Kidney glomerular epithelial cell (primary cell): ENCODE data around the gene PKD1L1.
"Not testable (repeated sequence)": the region's sequence is repeated elsewhere in the genome, so short reads cannot be mapped to it uniquely, and the experiment has no call there.

Experiments
- DNase-seq: peaks from one replicate; lab custom pipeline; 2025; lab: John Stamatoyannopoulos, UW

The PKD1L1 gene

DNA sequence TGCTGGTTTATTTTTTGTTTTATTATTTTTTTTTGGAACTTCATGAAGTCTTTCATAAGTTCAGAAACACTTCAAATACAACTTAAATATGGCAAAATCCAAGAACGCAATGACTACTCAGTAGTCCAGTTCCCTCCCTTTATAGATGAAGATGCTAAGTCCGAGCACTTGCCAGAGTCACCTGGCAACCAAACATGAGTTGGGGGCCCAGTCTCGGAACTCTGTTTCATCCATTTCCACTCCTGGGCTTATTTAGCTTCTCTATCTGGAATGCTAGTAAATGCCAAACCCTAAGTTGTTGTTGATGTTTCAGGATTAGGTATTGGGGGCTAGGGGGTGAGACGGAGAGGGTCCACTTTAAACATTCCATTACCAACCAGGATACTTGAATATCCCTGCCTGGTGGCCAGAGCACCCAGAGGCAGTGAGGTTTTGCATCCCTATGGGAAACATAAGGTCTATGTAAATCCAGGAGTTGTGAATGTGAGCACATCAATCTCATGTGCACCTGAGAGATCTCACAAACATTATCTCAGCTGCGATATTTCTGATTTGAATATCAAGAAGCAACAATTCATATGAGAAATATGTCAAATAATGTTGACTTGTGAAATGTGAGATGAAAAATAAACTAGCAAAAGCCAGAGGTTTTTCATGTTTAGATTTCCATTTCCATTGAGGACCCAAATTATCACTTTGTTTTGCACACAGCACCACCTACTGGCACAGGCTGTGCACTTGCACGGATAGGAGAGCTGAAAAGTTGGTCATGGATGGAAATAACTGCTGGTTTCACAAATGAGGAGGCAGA, 129.3 kb downstream of the PKD1L1 start:
- peak; percentile 44 for DNase-seq

DNA sequence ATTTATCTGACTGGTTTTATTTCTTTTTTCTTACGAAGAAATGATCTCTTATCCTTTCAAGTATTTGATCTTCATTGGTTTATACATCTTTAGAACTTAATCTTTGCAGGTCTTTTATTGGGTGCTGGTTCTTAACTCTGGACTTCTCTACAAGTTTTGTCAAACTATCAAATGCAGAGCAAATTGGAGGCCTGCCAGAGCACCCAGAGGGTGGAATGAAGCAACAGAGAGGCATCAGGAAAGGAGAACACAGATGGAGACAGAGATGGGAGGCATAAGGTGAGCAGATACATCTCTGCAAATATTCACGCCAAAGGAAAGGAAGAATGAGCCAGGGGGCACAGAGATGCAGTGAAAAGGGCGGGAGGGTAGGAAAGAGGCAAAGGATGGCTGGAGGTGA, 130.3 kb downstream of the PKD1L1 start:
- DNase-seq: no peak

DNA sequence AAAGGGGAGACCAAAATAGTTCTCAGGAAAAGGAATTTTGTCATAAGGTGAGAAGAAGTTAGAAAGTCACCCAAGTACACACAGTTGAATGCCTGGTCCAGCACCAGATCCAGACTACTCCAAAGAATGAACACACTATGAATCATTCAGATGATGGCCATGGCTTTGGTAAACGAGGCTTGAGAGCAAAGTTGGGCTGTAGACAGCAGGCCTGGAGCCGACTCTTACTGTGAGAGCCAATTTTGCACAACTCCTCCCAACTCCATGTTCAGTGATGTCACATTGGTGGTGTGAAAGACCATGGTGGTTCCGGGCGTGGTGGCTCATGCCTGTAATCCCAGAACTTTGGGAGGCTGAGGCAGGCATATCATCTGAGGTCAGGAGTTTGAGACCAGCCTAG, 131.6 kb downstream of the PKD1L1 start:
- peak; percentile 6 for DNase-seq

DNA sequence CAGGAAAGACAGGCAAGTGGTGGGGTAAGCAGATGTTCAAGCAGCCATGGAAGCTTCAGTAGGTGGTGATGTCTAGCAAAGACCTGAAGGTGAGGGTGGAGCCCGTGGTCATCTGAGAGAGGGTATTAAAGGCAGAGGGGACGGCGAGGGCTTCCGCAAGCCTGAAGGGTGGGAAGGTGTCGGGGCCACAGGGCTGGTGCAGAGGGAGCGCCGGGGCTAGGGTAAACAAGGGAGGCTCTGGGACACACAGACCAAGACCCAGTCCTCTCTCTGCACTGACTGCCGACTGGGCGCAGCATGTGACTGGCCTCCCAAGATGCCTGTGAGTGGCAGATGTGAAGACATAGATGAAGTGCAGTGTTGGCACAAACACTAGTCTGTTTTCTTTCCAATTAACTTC, 132.4 kb downstream of the PKD1L1 start:
- no peak for DNase-seq

DNA sequence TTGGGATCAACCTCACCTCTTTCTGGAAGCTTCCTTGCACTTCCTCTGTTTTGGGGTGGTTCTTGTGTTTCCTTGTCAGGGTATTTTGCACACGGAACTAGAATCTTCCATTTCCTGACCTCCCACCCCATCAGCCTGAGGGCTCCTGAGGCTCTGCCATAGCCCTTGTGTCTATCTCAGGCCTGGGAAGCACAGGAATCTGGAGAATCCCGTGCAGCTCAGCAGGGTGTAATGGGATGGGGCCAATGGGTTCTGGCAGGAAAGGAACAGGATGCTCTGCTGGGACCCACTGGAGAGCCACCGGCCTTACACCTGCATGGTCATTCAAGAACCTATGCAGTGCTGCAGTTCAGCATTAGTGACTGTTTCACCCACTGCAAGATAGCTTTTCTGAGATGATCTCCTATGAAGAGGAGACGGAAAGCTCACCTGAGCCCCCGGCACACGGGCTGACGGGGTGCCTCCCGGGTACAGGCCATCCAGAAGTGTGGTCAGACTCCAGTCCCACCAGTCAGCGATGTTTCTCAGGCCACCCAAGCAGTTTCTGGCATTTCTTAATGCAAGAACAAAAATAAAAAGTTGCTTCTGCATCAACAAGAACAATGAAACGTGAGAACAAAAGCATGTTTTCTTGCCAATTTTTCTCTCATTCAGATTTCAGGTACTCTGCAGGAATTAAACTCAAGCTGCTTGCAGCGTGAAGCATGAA, 133.2 kb downstream of the PKD1L1 start:
- no peak for DNase-seq

DNA sequence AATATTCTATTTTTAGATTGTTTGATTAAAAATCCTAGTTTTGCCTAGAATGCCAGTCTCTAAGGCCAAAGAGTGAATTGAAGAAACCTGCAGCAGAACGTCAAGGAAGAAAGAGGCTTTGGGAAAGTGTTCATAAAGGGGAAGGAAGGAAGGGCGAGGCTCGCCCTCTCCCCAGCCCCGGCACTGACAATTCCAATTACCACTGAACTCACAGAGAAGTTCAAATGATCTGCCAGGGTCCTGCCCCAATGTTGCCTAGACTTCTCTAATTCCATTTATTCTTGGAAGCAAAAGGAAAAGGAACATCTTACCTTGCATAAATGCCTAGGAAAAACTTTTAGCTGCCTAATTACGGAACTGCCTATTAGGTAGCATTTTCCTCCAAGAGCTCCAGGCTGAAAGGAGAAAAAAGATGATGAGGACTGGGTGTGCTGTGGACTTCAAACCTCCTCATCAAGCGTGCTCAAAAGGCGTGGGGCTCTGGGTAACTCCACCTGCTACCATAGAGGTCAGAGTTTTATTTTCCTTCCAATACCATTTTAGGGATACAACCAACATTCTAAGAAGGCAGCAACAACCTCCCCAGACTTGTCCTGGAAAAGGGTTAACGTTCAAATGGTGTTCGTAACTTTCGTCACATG, 134.5 kb downstream of the PKD1L1 start:
- no peak for DNase-seq

DNA sequence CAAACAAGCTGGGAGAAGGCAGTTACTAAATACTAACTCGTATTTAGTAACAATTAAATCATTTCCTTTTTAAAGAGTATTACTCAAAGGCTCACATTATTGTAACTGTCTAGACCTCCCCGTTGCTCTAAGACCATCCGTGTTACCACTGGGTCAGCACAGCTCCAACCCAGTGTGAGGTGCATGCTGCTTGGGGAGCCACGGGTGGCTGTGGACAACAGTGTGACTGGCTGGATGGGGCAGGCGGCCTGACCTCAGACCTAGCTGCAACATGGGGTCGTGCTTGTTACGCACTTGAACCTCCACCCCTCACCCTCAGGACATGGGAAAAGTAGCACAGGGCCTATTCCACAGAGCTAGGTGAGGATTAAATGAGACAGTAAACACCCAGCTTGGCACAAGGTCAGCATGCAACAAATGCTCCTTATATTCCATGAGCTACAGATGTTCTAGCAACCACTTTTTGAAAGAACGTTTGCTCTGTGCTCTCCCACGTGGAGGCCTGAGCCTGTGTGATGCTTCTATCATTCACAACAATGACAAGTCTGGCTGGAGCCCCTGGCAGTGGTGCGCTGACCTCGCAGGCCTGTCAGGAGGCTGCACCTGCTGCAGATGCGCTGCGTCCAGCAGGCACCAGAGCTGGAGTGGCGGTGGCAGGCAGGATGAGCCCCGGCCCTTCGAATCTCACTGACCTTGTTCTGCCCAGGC, 135.7 kb downstream of the PKD1L1 start:
- no peak for DNase-seq

DNA sequence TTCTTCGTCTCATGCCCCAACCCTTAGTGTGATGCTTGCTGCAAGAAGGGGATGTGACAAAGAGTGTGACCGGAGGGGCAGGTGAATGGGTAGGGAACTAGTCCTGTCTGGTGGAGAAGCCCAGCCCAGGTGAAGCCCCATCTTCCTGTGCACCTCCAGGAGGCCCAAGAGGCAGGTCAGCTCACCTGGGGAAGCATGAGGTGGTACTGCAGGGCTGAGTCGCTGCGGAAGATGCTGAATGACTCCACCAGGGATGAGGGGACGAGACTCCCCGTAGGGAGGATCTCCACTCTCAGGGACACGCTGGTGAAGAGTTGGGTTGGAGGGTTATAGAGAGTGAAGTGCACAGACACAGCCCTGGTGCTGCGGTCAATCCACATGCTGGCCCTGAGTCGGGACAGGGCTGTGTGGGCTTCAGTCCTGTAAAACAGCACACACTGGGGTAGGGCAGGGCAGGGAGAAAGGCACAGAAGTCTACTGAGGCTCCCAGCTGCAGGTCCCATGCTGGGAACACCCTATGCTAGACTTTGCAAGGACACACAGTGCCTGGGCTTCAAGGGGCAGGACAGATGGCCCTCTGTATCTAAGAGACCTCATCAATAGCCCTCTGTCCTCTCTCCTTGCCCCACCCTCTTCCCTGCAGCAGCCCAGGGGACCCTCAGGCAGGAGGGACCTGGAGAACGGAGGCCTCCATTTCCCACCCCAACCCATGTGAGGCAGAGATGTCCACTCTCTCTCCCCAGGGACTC, 136.5 kb downstream of the PKD1L1 start:
- no peak for DNase-seq

DNA sequence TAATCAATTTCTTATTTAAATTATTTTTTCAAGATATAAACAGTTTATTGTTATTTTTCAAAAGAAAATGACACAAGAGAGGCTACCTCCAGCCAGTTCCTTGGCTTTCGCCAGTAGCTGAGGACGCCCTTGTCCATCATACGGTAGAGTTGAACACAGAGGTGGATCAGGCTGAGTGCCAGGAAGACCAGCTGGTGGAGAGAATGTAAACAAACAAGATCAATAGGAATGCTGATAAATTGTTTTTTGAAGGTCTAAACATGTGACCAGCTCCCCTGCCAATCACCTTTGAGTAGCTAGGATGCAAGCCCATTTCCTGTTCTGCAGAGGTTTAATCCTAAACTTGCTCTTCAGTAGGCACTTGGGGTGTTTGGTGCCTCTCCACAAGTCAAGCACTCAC, 138.9 kb downstream of the PKD1L1 start:
- no peak for DNase-seq

DNA sequence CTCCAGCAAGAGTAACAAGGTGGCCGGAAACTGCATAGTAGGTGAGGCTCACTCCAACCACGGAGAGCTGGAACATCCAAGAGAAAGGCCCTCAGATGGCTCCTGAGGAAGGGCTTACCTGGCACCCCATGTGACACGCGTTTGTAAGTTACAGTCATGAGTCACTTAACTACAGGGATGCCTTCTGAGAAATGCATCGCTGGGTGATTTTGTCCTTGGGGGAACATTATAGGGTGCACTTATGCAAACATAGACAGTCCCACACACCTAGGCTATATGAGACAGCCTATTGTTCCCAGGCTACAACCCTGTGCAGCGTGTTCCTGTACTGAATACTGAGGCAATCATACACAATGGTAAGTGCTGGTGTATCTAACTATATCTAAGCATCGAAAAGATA, 139.9 kb downstream of the PKD1L1 start:
- DNase-seq: no peak

DNA sequence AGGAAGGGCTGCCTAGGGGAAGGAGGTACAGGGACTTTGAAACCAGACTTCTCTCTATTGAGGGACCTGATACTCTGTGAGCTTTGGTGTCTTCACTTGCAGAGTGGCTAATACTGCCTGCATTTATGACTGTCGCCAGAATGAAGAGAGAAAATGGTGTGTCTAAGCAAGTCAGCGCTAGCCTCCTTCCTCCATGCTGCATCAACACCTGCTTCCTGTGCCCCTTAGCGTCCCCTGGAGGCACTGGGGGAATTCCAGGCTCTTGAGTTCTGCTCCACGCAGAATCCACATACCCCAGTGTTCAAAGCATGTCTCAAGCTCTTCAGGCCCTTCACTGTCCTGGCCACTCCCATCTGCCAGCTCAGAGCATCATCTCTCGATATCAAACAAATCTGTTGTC, 140.5 kb downstream of the PKD1L1 start:
- no peak for DNase-seq

DNA sequence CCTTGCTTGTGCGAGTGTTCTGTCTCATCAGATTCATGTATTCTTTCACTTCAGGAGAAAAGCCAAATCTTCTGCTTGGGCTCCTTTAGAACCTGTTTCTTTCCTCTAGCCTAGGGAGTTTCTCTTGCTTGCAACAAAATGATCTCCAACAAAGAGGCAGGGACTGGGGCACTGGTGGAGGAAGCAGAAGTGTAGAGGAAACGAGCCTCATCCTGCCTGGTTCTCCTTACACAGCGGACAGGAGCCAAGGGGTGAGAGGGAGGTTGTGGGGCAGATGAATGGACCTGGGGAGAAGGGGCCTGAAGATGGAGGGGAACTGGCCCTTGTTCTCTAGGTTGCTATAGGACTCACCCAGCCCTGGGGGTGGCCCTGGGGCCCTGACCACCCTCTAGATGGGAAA, 141.1 kb downstream of the PKD1L1 start:
- DNase-seq: no peak

DNA sequence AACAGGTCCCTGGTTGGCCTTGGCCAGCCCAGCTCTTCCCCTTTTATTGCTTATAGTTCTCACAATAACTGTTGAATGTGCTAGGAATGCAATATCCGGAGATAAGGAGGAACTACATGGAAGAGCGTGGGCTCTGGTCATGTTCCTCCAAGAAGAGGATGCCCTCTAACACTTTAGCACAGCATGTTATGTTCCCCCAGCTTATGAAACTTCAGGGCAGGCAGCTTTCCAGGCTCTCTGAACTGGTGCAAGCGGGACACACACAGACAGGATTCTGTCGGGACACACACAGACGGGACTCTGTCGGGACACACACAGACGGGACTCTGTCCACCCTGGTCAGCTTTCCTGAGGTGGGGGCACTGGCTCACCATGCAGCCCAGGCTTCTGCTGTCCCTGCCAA, 141.6 kb downstream of the PKD1L1 start:
- no peak for DNase-seq

DNA sequence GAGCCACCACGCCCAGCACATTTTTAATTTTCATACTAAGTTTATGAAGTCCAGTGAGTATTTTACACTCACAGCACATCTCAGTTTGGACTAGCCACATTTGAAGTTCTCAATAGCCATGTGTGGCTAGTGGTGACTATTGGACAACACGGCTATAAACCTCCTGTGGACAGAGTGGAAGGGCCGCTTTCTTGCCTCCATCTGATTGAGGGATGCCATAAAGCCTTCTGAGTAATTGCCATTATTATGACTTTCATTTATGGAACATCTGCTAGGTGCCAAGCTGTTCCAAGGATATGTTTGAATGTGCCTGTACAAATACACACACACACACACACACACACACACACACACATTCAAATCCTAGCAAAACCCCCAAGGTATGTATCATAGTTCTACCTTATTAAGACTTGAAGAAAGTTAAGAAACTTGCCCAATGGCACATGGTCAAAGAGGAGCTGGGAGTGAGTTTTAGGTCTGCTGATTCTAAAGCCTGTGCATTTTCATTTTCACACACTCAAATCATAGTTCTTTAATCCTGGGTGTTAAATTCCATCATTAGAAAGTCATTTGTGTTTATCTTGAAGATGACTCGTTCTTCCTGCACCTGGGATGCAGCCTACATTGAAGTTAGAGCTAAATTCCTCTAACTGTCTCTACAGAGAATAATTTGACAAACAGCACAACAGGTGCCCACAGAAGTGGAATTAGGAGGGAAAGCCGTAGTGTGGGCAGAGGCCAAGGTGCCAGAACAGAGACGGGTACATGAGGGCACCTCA, 143.3 kb downstream of the PKD1L1 start:
- no peak for DNase-seq

DNA sequence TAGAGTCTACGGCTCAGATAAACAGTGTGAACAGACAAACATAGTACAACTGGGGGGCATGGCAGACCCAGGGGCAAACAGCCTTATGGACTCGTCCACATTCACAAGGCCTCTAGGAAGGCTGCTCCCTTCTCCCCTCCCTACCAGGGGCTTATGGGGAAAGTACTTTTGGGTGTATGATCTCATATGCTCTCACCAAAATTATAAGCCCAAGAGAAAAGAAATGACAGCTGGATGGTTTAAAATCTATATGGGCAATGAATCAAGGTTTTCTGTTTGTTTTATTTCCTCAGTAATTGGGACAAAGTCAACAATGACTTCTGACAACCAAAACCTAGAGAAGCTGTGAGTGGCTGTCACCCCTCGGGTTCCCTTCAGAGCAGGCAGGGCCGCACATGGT, 144.4 kb downstream of the PKD1L1 start:
- DNase-seq: no peak

DNA sequence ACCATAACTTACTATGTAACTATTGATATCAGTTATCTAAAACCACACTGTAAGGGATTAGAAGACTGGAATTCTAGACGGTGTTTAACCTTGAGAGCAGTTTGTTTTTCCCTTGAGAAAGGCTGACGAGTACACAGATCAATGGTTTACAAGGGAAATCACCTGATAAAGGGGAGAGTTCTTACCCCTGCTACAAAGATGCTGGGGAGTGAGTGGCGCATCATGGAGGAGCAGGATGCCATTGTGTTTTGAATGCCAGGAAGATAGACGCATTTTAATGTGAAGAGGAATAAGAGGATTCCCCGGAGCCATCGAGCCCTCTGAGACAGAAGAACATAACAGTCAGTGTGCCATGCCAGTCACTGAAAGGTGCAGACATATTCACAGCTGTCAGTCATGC, 145.2 kb downstream of the PKD1L1 start:
- no peak for DNase-seq

DNA sequence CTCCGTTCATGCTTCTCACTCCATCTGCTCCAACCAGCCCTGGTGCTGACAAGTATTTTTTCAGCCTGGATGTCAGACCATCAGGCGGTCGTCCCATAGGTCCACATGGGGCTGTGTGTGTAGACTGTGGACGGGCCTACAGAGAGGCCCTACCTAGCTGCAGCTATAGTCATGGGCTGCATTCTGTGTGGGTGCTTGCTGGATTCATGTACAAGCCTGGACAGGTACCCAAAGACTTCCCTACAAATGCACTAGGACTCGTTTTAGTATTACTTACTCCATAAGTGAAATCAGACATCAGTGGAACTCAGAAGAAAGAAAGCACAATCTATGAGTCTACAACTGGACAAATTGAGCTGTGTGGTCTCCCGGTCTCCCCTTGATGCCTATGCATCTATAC, 146.8 kb downstream of the PKD1L1 start:
- no peak for DNase-seq

DNA sequence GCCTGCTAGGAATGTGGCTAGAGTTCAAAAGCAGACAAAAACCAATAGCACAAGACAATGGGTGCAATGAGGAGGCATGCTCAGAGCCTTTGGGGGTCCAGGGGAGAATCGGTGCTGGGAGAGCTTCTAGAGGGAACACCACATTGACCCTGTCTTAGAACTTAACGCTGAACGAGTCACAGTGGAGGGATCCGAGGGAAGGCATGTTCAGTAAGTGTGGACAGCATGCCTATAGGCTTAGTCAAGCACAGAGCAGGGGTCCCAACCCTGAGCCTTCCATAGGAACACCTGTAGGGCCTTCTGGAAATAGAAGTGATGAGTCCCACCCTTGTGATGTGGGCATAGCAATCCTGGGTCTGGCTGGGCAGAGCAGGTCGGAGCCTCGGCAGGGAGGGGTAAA, 148.7 kb downstream of the PKD1L1 start:
- DNase-seq: no peak

DNA sequence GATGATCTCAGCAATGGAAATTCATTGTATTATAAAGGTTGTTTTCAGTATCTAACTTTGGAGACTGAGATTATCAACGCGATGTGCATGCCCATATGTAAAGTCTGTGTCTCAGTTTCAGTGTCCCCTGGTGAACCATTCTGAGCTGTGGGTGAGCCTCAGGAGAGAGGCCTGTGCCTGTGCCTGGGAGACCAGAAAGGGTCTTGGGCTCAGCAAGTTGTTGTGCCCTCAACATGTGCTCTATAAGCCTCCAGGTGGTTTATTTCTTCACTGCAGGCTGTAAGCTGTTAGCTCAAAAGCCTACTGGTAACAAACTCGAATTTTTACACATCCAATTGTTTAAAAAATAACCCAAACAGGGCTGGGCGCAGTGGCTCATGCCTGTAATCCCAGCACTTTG, 151.9 kb downstream of the PKD1L1 start:
- DNase-seq: no peak

DNA sequence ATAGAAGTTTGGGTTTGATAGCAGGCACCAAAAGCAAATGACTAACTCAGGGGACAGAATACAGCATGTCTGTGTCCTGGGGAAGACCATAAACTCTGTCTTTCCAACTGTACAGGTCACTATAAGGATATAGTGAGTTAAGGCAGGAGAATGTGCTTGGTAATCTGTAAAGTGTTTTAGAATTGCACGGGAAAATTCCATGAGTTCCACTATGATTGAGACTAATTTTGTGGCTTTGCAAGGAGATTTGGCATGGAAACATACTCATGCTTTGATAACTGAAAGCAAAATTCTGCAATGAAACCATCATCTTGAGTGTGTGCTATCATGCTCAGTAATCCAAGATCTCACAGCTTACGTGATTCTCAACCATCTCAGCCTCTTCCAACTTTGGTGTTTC, 152.6 kb downstream of the PKD1L1 start:
- DNase-seq: peak; percentile 36

DNA sequence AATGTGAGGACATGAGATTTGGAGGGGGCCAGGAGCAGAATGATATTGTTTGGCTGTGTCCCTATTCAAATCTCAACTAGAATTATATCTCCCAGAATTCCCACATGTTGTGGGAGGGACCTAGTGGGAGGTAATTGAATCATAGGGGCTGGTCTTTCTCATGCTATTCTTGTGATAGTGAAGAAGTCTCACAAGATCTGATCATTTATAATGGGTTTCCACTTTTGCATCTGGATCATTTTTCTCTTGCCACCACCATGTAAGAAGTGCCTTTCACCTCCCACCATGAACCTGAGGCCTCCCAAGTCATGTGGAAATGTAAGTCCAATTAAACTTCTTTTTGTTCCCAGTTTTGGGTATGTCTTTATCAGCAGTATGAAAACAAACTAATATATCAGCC, 153.1 kb downstream of the PKD1L1 start:
- DNase-seq: not testable (repeated sequence)
